Adrenal gland (tissue), 12 donors: ENCODE measurements around the gene GDPD1. TPM values are rescaled to one million over a fixed set of nuclear protein-coding genes. Genes with fewer than 3 reads are reported as not detected.

Experiments
- DNase-seq, 7 donors: peaks; one replicate each; pipeline ENCODE4 v3.0.0-alpha.2; 2019 to 2020
- H3K27ac ChIP-seq, 5 donors: fragments of 200-600 bp; sonication (generic) in 4 of 5; 1 replicate in 3 of 5; 2 replicates in 2 of 5; pipeline versions ENCODE4 v1.5.1 to v1.8.0; 2016 to 2020; ENCODE audit warnings: mild to moderate bottlenecking in 1 of 5
- H3K27me3 ChIP-seq: fragments of 200-600 bp; 2 replicates; pipeline ENCODE4 v1.8.0; 2021
- H3K36me3 ChIP-seq, 2 donors: fragments of 200-600 bp; replicated peaks in 1 of 2; 1 replicate in 1 of 2; 2 replicates in 1 of 2; pipeline versions ENCODE4 v1.5.1 to v1.8.0; 2018 to 2022
- H3K4me1 ChIP-seq, 2 donors: fragments of 200-600 bp; replicated peaks in 1 of 2; 1 replicate in 1 of 2; 2 replicates in 1 of 2; pipeline versions ENCODE4 v1.5.1 to v1.8.0; 2018 to 2021
- H3K4me3 ChIP-seq, 4 donors: fragments of 200-600 bp; sonication (generic) in 3 of 4; one replicate each; pipeline ENCODE4 v1.5.1; 2016 to 2018
- H3K9me3 ChIP-seq, 3 donors: fragments of 200-600 bp; sonication (generic) in 1 of 3; replicated peaks in 1 of 3; 1 replicate in 2 of 3; 2 replicates in 1 of 3; pipeline versions ENCODE4 v1.5.1 to v1.8.0; 2016 to 2021
- POLR2A ChIP-seq, 2 donors: fragments of 450-650 bp; IDR thresholded peaks; one replicate each; pipeline ENCODE4 v1.6.1; 2017; ENCODE audit warnings: antibody characterized with exemption in 2 of 2, mild to moderate bottlenecking in 2 of 2, moderate library complexity in 1 of 2
- WGBS, 4 donors: extraction: QIAGEN DNeasy Blood & Tissue Kit in 2 of 4; methylation state at CpG; one replicate each; pipeline versions ENCODE4 v1.1.5 to v1.1.7; 2013 to 2017; 5-methylcytosine and 5-hydroxymethylcytosine counted together
- intact Hi-C, 2 donors: fragments of 100-400 bp; cut with DNase I; formaldehyde crosslinking; loops; one replicate each; pipeline versions ENCODE4 v1.14.1 to v1.15.0; 2022 to 2023
- polyA plus RNA-seq, 3 donors: library from polyadenylated mRNA; stranded (reverse); fragments of 200-250 nt in 2 of 3; fragments of 350-450 nt in 1 of 3; fragmentation: Illumina TruSeq in 1 of 3; extraction: RNeasy Lipid Tissue Mini Kit (QIAGEN cat#74804) in 1 of 3; gene quantifications; one replicate each; pipeline ENCODE4 v1.2.3, GENCODE V29; 2013 to 2014
- total RNA-seq, 9 donors: library from RNA; depleted of rRNA in 4 of 9; stranded (reverse); fragments of >200 nt in 4 of 9; fragments of 120-200 nt in 1 of 9; fragmentation: NEBNext Ultra II Directional in 1 of 9; extraction: Animal tissue kit (Norgen Biotek cat#: 25700) in 1 of 9; gene quantifications; one replicate each; pipeline versions ENCODE4 v1.1.0 to v1.2.4, GENCODE V29; 2013 to 2023
- TF ChIP-seq, protein P1 (sequence below), 6 experiments: fragments of 450-650 bp in 4 of 6; fragments of 200-600 bp in 2 of 6; sonication (generic) in 1 of 6; IDR thresholded peaks; 1 replicate in 5 of 6; 2 replicates in 1 of 6; pipeline versions ENCODE4 v1.5.1 to v1.8.0; 2016 to 2021; ENCODE audit warnings: antibody characterized with exemption in 6 of 6, mild to moderate bottlenecking in 2 of 6, moderate library complexity in 1 of 6
- donor health status: healthy with polysubstance abuse.
- donor health status: Bipolar disorder and iron deficiency.
- donor health status: DM: yes; HTN: yes; CAD: no.
- donor health status: DM: no; HTN: no; CAD: no.
- donor health status: DM: no; HTN: no; CAD: no.
- donor health status: DM: yes; HTN: yes; CAD: no.

Gene GDPD1
- total and polyA plus RNA-seq, 12 donors: 0.36 to 6.1 (median 2.3) TPM

- 96 to 100% (median 98%) methylated on average over 3 of the region's 3 CpGs for WGBS, 4 donors
- Histone ChIP-seq H3K27ac (no peak overlapping the region), H3K4me1 (no peaks in the 10 kb centered on the region), H3K9me3 (no peaks in the 10 kb centered on the region), H3K4me3 (no peak overlapping the region), H3K27me3 (no peaks in the 10 kb centered on the region), H3K36me3 (no peaks in the 10 kb centered on the region)
- DNase-seq: no peak
- intact Hi-C loops: no loop called here
- TF ChIP-seq POLR2A (IDR thresholded peaks at IDR 0.05): no peak
- TF ChIP-seq, protein P1, sequence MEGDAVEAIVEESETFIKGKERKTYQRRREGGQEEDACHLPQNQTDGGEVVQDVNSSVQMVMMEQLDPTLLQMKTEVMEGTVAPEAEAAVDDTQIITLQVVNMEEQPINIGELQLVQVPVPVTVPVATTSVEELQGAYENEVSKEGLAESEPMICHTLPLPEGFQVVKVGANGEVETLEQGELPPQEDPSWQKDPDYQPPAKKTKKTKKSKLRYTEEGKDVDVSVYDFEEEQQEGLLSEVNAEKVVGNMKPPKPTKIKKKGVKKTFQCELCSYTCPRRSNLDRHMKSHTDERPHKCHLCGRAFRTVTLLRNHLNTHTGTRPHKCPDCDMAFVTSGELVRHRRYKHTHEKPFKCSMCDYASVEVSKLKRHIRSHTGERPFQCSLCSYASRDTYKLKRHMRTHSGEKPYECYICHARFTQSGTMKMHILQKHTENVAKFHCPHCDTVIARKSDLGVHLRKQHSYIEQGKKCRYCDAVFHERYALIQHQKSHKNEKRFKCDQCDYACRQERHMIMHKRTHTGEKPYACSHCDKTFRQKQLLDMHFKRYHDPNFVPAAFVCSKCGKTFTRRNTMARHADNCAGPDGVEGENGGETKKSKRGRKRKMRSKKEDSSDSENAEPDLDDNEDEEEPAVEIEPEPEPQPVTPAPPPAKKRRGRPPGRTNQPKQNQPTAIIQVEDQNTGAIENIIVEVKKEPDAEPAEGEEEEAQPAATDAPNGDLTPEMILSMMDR (IDR thresholded peaks at IDR 0.05): no peak
These were observed 33.5 kb upstream of the GDPD1 start for GRCh38 chr17:59186850-59187249.

DNA sequence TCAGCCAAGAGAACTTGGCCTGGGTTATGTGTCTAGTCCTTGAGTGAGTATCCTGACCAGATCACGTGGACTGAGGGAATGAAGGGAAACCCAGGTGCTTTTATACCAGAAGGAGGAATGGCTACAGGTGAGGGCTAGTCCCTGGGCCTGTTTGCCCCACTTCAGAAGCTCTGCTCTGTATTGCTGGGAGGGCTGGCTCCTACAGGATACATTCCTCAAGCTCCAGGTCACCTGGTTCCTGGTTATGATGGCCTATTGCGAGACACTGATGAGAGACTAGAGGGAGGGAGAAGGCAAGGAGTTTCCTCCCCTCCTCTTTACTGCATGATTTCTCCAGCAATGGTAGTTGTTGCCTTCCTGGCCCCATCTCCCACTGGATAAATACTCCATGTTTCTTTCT is 29.5 kb upstream of the GDPD1 start:
- 71 to 79% (median 74%) methylated on average over 2 of the region's 2 CpGs for WGBS, 4 donors
- no peak for DNase-seq
- intact Hi-C loops: no loop called here
- H3K4me1 ChIP-seq: no peaks in the 10 kb centered on the region
- no peaks in the 10 kb centered on the region for H3K27me3 ChIP-seq
- H3K36me3 ChIP-seq: no peaks in the 10 kb centered on the region
- H3K9me3 ChIP-seq: no peaks in the 10 kb centered on the region
- no peak overlapping the region for H3K4me3 ChIP-seq
- no peak for TF ChIP-seq POLR2A (IDR thresholded peaks at IDR 0.05)
- TF ChIP-seq, protein P1 (IDR thresholded peaks at IDR 0.05): no peak
- no peak overlapping the region for H3K27ac ChIP-seq

DNA sequence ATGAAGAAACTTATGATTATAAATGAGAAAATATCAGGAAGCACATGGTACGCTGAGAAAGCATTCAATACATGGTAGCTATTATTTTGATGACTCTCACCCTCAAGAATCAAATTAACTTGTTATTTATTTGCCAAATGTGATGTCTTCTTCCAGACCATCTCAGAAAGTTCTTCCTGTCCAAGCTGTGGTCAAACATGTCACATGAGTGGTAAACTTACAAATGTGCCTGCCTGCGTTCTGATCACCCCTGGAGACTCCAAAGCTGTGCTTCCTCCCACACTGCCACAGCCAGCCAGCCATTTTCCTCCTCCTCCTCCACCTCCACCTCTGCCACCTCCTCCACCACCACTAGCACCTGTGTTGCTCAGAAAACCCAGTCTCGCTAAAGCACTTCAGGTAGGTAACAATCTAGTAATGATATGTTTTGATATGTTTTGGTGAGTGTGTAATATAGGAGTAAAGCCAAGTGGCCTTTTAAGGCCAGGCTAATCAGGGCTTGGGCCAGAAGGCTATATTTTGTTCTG is 26.9 kb upstream of the GDPD1 start:
- Histone ChIP-seq H3K27me3 (no peaks in the 10 kb centered on the region), H3K36me3 (no peaks in the 10 kb centered on the region), H3K27ac (no peak overlapping the region), H3K4me1 (no peaks in the 10 kb centered on the region), H3K9me3 (no peaks in the 10 kb centered on the region), H3K4me3 (no peak overlapping the region)
- intact Hi-C loops: no loop called here
- WGBS, 4 donors: 89 to 96% (median 91%) methylated on average over 3 of the region's 3 CpGs
- DNase-seq: no peak
- TF ChIP-seq POLR2A (IDR thresholded peaks at IDR 0.05): no peak
- TF ChIP-seq, protein P1 (IDR thresholded peaks at IDR 0.05): no peak

DNA sequence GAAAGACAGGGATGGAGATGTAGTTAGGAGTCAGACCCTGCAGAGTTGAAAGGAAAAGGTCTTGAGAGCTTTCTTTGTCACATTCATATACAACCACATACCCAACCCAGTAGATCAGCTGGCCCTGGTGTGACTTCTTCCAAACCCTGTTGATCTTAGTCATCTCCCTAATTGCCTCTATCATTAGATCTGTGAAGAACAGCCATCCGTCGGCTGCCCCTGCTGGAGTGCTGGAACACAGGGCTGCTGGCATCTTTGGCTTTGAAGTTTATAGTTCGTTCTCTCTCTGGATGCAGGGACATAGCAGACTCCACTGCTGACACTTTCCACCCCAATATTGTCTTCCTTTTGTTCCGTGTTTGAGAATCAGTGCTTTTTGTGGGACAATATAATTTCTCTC is 20.9 kb upstream of the GDPD1 start:
- TF ChIP-seq POLR2A (IDR thresholded peaks at IDR 0.05): no peak
- TF ChIP-seq, protein P1 (IDR thresholded peaks at IDR 0.05): no peak
- Histone ChIP-seq H3K9me3 (no peaks in the 10 kb centered on the region), H3K36me3 (no peaks in the 10 kb centered on the region), H3K4me1 (no peaks in the 10 kb centered on the region), H3K27ac (no peak overlapping the region), H3K27me3 (no peaks in the 10 kb centered on the region), H3K4me3 (no peak overlapping the region)
- WGBS, 4 donors: 87 to 97% (median 95%) methylated on average over 4 of the region's 4 CpGs
- peak in 1 of 7 donors; percentile 29 for DNase-seq
- intact Hi-C loops: no loop called here
